Peyer's patch (tissue), 4 donors: ENCODE results near the gene RGS19.
"Not testable (repeated sequence)": the region's sequence is repeated elsewhere in the genome, so short reads cannot be mapped to it uniquely, and the experiment has no call there.

ENCODE experiments used
- POLR2A ChIP-seq, 2 donors: fragments of 450-650 bp; IDR thresholded peaks; one replicate each; pipeline ENCODE4 v1.5.1; 2017; ENCODE audit warnings: antibody characterized with exemption in 2 of 2, mild to moderate bottlenecking in 2 of 2, moderate library complexity in 2 of 2
- TF ChIP-seq, protein P1 (sequence below), 6 experiments: fragments of 450-650 bp in 4 of 6; fragments of 200-600 bp in 2 of 6; sonication (generic) in 1 of 6; IDR thresholded peaks; one replicate each; pipeline ENCODE4 v1.5.1; 2017 to 2019; ENCODE audit warnings: antibody characterized with exemption in 6 of 6, mild to moderate bottlenecking in 3 of 6, moderate library complexity in 1 of 6

DNA sequence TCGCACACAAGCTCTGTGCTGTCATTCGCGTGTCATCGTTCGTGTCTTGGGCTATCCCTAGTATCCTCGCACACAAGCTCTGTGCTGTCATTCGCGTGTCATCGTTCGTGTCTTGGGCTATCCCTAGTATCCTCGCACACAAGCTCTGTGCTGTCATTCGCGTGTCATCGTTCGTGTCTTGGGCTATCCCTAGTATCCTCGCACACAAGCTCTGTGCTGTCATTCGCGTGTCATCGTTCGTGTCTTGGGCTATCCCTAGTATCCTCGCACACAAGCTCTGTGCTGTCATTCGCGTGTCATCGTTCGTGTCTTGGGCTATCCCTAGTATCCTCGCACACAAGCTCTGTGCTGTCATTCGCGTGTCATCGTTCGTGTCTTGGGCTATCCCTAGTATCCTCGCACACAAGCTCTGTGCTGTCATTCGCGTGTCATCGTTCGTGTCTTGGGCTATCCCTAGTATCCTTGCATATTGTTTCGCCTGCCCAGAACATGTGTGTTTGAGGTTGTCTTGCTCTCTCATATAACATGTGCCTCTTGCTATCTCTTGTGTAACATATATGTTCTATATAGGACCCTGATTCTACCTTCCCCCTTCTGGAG, 8.0 kb upstream of the RGS19 start:
- TF ChIP-seq, protein P1, sequence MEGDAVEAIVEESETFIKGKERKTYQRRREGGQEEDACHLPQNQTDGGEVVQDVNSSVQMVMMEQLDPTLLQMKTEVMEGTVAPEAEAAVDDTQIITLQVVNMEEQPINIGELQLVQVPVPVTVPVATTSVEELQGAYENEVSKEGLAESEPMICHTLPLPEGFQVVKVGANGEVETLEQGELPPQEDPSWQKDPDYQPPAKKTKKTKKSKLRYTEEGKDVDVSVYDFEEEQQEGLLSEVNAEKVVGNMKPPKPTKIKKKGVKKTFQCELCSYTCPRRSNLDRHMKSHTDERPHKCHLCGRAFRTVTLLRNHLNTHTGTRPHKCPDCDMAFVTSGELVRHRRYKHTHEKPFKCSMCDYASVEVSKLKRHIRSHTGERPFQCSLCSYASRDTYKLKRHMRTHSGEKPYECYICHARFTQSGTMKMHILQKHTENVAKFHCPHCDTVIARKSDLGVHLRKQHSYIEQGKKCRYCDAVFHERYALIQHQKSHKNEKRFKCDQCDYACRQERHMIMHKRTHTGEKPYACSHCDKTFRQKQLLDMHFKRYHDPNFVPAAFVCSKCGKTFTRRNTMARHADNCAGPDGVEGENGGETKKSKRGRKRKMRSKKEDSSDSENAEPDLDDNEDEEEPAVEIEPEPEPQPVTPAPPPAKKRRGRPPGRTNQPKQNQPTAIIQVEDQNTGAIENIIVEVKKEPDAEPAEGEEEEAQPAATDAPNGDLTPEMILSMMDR (IDR thresholded peaks at IDR 0.05) = not testable (repeated sequence)
- not testable (repeated sequence) for TF ChIP-seq POLR2A (IDR thresholded peaks at IDR 0.05)
